Uterus (tissue), 2 donors: ENCODE results near the gene SULF2.

Source experiments
- POLR2A ChIP-seq, 2 donors: fragments of 450-650 bp; IDR thresholded peaks; one replicate each; pipeline ENCODE4 v1.6.1; 2016; ENCODE audit warnings: antibody characterized with exemption in 2 of 2, mild to moderate bottlenecking in 1 of 2, moderate library complexity in 1 of 2
- TF ChIP-seq, protein P1 (sequence below), 4 experiments: fragments of 200-600 bp in 2 of 4; fragments of 450-650 bp in 2 of 4; sonication (generic) in 2 of 4; IDR thresholded peaks; one replicate each; pipeline ENCODE4 v1.5.1; 2016 to 2019; ENCODE audit warnings: antibody characterized with exemption in 4 of 4, mild to moderate bottlenecking in 2 of 4, moderate library complexity in 1 of 4

DNA sequence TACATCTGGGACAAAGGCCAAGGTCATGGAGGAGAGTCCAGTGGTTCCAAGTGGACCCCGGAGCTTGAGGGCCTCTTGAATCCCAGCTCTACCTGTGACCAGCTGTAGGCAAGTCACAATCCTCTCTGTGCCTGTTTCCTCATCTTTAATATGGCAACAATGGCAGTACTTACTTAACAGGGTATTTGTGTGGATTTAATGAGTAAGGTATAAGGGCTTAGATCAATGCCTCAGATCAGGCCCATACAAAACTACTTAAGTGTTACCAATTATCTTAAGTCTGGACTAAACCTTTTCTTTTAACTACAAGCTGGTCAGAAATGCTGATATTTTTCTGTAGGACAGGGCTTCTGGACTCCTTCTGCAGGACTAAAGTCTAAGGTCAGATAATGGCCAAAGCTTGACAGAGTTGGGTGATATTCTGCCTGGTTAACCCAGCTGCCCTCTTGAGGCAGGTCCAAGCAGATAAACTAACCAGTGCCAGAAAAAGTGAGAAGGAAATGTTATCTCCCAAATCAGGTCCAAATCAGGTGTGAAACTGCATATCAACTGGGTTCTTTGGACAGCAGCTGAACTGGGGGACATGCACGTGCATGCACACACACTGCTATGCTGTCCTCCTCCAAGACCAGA lies 2.2 kb downstream of the SULF2 start:
- TF ChIP-seq, protein P1, sequence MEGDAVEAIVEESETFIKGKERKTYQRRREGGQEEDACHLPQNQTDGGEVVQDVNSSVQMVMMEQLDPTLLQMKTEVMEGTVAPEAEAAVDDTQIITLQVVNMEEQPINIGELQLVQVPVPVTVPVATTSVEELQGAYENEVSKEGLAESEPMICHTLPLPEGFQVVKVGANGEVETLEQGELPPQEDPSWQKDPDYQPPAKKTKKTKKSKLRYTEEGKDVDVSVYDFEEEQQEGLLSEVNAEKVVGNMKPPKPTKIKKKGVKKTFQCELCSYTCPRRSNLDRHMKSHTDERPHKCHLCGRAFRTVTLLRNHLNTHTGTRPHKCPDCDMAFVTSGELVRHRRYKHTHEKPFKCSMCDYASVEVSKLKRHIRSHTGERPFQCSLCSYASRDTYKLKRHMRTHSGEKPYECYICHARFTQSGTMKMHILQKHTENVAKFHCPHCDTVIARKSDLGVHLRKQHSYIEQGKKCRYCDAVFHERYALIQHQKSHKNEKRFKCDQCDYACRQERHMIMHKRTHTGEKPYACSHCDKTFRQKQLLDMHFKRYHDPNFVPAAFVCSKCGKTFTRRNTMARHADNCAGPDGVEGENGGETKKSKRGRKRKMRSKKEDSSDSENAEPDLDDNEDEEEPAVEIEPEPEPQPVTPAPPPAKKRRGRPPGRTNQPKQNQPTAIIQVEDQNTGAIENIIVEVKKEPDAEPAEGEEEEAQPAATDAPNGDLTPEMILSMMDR (IDR thresholded peaks at IDR 0.05) = peak in 1 of 4 experiments; percentile 11
- TF ChIP-seq POLR2A (IDR thresholded peaks at IDR 0.05) = no peak
